GM21576 (cell line): ENCODE measurements around the gene SMOC2.
"Not testable (repeated sequence)": the region's sequence is repeated elsewhere in the genome, so short reads cannot be mapped to it uniquely, and the experiment has no call there.

Experiments
- ATAC-seq: cut with Tn5 transposase; IDR thresholded peaks from one replicate; pipeline ENCODE4 v1.9.1; 2021; ENCODE audit warnings: mild to moderate bottlenecking, moderate library complexity; ENCODE audit not compliant: unreplicated experiment

SMOC2 gene

DNA sequence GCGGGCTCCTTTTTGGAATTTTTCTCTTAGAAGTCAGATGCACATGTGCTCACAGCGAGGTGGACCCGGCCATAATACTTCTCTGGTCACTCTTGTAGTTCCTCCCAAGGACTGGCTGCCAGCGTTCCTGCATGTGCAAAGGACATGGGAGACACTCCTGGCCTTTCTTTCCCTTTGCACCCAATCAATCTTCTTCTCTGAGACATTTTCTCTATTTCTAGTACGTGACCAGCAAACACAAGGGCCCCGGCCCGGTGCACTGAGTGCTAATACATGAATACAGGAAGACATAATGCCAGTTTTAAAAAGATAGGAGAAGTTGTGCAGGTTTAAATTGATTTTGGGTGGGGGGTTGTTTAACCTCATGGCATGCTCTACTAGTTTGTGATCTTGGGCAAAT lies 233.6 kb downstream of the SMOC2 start:
- no peak for ATAC-seq

DNA sequence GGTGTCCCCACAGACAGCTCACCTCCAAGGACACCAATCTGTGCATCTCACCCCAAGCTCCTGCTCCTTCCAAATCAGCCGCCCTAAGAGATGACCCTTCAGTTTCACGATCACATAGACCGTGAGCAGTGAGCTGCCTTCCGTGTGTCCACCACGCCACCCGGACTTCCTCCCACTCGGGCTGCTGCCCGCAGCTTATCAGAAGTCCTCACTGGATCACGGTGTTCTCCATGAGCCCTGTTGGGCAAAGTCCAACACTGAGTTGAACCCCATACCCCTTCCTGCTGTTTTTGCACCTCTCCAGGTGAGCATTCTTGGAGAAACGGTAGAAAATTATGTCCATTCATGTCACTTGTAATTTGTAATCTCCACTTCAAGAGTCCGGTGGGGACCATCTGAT lies 234.4 kb downstream of the SMOC2 start:
- ATAC-seq: no peak

DNA sequence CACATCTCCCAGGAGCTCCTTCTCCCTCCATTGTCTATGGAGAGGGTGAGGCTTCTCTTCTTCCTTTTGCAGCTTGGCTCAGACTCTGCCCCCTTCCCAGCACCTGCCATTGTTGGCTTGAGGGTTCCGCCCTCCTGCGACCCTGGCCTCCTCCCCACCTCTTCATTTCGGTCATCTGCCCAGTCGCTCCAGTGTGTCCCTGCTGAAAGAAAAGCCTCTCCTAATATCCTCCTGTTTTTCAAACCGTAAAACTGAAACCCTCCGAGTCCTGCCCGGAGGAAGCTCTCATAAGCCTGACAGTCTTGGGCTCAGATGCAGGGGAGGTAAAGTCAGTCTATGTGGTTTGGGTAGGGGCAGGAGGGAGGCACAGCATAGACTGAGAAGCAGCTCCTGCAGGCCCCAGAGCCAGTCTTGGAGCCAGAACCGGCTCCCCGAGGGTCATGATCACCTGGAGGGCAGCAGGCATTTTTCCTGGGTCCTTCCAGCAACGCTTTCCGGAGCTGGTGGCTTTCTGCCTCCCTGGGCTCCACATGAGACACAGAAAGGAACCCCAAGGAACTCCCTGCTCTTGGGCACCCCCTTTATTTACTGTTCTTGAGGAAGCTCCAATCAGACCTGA lies 235.1 kb downstream of the SMOC2 start:
- ATAC-seq: no peak

DNA sequence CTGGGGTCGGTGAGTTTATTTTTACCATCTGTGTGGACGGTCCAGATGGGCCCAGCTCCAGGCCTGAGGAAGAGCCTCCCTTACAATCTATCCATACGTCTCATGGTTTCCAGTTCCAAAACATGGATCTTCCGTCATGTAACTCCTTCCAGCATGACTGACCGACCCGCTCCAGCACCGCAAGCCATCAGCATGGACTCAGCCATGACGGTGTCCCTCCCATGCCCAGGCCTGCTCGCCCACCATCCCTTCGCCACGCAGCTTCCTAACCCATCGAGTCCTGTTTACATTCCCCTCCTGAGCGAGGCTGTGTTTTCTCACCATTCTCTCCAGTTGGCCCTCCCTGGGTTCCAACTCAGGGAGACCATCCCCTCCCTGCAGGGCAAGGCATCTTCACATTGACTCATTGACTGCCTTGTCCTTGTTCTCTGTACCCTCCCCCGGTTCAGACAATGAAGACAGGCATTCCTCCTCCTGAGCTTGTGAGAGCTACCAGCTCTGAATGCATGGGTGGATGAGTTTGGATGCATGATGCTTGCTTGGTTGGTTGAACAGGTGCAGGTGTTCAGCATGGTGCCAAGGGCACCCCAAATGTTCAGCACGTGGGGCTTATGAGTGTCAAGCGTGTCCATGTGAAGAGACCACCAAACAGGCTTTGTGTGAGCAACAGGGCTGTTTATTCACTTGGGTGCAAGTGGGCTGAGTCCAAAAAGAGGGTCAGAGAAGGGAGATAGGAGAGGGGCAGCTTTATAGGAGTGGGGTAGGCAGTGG lies 235.8 kb downstream of the SMOC2 start:
- ATAC-seq: no peak

DNA sequence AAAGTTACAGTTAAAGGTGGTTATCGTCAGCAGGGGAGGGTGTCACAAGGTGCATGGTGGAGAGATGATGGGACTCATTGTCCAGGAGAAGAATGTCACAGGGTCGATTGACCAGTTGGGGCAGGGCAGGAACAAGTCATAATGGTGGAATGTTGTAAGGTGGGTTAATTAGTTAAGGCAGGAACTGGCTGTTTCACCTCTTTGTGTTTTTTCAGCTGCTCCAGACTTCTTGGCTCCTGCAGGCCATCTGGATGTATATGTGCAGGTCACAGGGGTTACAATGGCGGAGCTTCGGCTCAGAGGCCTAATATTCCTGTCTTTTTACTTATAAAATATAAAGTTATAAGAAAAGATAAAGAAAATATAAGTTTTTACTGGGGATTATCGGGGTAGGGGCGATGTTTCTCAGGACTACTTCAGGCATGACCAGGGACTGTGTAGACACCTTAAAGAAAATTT lies 236.4 kb downstream of the SMOC2 start:
- ATAC-seq: not testable (repeated sequence)

DNA sequence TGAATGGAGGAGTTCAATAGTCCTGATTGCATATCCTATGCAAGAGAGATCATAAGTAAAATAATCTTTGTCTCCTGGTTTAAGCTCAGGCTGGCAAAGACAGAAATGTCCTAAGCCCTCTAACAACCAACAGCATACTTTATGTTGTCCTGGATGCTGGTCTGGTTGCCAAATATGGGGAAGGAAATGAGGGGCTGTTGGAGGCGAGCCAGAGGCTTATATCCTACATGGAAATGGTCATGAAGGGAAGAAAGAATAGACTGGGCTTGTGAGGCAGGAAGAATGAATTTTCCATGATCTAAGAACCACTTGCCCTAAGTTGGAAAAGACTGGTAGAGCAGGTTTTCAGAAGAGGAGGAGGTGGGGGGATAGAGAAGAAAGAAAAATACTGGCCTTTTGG lies 237.1 kb downstream of the SMOC2 start:
- ATAC-seq: no peak

DNA sequence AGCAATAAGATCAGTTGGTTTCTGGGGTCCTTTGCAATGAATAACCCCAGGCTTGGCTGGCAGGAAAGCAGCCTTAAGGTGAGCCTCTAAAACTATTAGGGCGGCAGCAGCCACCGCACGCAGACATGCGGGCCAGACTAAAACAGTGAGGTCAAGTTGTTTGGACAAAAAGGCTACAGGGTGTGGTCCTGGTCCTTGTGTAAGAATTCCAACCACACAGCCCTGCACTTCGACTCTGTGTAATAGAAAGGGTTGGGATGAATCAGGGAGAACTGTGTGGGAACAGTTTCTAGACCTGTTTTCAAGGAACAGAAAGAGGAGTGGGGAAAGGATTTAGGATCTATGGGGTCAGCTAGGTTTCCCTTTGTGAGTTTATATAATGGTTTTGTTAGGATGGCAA lies 237.6 kb downstream of the SMOC2 start:
- no peak for ATAC-seq

DNA sequence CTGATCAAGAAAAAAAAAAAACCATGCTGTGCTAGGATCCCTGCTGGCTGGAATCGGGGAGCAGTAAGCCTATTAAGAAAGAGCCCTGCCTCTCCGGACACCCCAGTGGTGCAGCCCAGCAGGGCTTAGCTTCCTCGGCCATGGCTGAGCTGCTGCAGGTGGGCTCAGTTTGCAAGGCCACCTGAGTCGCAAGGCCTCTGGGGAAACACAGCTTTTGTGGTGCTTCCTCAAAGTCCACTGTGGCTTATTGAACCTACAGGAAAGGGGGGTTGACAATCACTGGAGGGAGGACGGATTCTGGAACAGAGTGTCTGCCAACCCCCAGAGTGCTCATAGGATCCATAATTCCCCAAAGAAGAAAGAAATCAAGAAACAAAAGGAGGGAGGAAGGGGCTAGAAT lies 240.8 kb downstream of the SMOC2 start:
- no peak for ATAC-seq

DNA sequence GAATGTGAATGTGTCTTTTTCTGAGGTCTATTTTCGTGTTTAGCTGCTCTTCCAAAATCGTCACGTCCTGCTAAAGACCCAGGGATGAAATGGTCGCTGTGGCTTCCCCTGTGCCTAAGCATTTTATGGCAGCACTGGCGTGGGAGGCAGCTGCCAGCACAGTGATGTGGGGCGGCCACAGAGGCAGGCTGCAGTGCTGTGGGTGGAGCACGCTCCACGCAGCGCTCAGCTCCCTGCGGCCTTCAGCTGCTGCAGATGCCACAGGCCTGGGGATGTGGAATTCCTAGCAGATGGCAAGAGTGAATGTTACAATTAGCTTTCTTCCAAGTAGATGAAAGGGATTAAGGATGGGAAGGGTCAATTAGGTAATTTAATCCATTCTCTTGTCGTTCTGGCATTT lies 242.6 kb downstream of the SMOC2 start:
- ATAC-seq: no peak

DNA sequence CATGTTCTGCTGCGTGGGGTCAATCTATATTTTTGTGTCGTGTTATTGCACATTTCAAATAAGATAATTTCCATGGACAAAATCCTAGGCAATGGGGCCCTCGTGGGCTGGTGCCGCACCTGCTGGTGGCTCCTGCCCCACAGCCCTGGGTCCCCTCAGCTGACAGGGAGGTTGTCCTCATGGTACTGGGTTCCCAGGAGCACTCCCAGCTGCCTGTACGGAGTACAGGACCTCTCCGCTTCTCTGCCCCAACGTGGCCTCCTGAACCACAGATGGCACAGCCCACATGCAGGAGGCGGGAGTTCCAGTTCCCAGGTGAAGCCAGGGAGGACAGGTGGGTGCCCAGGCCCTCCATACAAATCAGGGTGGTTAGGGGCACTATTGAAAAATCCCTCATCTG lies 243.5 kb downstream of the SMOC2 start:
- no peak for ATAC-seq

DNA sequence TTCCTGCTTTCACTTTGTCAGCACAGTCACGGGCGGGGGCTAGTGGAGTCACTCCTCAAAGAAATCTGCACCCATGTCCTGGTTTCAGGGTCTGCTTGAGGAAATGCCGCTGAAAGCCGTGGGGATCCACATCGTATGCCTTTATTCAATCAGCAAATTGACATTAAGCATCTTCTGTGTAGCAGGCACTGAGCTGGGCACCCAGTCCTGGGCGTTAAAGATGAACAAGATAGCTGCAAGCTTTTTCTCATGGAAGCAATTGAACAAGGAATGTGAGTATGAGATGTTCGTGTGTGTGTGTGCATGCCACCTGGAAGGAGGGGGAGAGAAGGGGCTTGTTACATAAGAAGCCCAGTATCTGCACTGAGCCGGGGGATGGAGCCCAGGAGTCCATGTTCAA lies 243.9 kb downstream of the SMOC2 start:
- no peak for ATAC-seq

DNA sequence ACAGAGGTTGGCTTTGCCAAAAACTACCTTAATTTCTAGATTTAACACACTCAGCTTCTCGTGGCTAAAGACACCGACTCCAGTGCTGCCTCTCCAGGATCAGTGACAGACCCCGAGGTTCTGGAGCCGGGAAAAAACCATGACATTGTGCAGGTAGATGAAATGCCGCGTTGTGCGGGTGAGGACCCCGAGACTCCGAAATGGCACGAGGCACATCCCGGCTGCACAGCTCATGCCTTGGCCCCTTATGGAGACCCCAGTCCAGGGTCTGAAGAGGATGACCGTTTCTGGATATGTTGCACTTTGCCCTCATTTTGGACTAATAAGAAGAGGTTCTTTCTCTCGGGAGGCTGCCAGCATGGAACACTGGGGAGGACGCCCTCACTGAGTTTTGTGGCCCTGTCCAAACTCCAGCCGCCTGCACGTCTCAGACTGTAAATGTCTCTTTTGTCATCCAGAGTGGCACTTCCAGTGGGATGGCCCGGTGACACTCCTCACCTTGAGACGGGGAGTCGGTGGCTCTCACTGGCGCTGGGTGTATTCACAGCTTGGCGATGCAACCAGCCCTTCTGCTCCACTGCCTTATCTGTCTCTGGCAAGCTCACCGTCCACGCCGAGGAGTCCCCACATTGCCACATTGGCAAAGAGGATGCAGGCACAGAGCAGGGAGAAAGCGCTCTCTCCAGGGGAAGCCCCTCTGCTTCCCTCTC lies 245.2 kb downstream of the SMOC2 start:
- no peak for ATAC-seq

DNA sequence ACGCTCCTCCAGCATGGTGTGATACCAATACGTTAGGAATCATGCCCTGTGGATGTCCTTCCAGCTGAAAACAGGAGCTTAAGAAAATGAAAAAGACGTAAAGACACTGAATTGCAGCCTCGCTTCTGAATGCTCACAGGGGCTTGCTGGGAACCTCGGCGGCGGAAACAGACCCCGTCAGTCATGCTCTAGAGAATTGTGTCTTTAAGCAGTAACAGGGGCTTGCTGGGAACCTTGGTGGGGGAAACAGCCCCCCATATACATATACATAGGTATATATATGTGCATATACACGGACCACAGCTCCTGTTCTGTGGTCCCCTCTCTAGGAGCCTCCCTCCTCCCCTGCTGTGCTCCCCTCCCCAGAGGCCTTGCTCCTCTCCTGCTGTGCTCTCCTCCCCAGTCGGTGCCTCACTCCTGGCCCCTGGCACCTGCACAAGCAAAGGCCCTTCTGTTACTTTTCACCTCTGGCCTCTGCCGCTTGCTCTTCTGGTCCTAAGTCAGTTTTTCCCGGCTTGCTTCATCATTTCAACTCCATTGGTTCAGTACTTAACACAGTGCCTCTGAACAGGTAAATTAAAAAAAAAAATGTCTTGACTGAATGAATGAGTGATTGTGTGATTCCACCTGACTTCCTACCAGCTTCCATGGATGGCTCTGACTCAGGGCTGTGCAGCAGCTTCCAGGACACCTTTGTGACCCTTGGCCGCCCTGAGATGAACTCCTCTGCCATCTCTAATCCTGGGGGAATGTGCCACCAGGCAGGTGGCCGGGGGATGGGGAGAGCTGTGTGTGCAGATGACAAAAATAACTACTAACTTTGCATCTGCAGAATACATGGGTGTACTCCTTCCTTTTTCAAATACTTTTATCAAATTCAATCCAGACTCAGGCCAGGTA lies 246.1 kb downstream of the SMOC2 start:
- no peak for ATAC-seq

DNA sequence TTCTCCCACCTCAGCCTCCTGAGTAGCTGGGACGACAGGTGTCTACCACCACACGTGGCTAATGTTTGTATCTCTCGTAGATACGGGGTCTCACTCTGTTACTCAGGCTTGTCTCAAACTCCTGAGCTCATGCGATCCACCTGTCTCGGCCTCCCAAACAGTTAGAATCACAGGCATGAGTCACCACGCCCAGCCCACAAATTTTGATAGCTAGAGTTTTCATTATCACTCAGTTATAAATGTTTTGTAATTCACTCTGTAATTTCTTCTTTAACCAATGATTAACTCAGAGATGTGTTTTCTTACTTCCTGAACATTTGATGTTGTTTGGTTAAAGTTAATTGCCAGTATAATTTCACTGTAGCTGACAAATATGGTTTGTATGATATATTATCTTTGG lies 249.3 kb downstream of the SMOC2 start:
- ATAC-seq: no peak

DNA sequence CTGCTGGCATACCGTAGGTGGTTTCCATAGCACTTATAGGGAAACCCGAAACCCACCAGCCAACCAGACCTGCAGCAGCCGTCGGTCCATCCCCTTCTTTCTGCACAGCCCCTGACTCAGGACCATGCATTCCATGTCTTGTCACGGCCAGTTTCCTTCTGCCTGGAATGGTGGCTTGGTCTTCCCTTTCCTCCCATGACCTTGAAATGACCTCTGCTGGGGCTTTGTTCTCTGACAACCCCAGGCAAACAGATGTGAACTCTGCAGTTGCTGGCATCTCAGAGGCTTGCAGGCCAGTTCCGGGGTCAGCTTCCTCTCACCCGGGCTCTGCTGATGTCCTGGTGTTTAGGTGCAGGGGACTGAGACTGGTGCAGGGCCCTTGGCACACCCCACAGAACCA lies 250.8 kb downstream of the SMOC2 start:
- ATAC-seq: no peak

DNA sequence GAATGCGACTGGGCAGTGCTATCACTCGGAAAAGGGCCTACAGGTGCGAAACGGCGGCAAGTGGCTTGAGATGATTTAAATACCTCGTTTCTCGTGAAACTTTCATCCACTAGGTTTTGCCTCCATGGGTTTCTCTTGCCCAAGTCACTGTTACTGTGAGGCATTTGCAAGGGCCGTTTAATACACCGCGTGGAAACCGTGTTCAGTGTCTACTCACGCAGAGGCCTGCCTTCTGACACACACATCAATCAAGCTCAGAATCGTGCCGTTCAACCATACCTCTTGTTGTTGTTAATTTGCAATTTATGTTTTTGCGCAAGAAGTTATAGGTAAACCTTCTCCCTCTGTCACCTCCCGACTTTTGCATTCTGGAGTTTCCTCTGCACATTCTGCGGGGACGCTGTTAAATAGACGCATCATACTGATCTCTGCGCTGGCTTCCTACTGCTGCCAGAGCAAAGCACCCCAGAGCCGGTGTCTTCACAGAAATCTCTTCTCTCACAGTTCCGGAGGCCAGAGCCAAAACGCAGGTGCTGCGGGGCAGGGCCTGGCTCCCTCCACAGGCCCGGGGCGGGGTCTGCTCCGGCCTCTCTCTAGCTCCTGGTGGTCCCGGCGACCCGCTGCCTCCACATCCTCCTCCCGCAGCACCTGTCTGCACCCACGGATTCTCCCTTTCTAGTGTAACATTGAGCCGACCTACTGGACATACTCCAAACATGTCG lies 251.4 kb downstream of the SMOC2 start:
- ATAC-seq: no peak

DNA sequence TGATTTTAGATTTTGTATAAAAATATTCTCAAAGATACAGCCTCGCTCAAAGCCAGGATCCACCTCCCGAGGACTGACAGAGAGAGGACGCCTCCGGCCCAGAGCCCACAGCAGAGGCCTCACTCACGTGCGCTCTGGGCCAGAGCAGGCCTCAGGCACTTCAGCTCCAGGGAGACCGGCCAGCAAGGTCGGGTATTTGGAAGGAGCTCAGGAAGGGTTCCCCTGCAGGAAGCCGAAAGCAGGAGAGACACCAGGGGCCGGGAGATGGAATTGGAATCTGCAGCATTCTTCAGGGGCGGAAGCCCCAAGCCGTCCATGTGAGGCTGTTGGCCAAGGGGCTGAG lies 251.9 kb downstream of the SMOC2 start:
- ATAC-seq: not testable (repeated sequence)

DNA sequence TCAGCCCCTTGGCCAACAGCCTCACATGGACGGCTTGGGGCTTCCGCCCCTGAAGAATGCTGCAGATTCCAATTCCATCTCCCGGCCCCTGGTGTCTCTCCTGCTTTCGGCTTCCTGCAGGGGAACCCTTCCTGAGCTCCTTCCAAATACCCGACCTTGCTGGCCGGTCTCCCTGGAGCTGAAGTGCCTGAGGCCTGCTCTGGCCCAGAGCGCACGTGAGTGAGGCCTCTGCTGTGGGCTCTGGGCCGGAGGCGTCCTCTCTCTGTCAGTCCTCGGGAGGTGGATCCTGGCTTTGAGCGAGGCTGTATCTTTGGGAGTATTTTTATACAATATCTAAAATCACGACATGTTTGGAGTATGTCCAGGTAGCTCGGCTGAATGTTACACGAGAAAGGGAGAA lies 253.8 kb downstream of the SMOC2 start:
- ATAC-seq: not testable (repeated sequence)

DNA sequence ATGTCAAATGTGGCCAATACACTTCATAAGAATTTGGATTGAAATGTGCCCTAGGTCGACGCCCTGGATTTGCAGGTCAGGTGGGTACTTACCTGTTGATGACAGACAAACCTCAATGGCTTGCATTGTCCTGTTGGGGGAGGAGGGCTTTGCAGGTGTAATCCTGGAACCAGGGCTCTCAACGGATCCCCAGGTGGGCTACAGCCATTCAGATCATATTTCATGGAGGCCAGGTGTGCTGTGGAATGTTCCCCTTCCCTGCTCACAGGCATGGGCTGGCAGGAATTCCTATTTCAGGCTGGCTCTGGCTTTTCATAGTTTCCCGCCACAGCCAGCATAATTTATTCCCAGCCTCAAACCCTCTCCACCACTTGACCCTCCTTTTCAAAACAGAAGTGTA lies 254.7 kb downstream of the SMOC2 start:
- no peak for ATAC-seq

DNA sequence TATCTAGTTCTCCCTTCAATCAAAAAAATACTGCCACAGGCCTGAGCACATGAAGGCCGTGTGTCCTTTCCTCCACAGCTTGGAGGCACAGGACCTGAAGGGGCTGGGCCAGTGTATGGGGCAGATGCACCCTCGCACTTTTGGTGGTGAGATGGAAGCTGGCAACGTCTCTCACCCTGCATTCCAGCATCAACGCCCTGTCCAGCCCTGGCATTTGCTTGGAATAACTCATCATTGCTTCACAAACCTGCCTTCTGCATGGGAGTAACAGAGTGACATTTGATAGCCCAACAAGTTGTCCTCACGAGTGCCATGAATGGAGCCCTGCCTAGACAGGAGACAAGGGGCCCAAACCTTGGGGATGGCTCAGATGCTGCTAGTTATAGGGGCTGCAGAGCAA lies 257.9 kb downstream of the SMOC2 start:
- ATAC-seq: no peak
